Breast epithelium (tissue), 4 donors: ENCODE results near the gene GRIK4. TPM values are rescaled to one million over a fixed set of nuclear protein-coding genes. Genes with fewer than 3 reads are reported as not detected.
"Not testable (repeated sequence)": the region's sequence is repeated elsewhere in the genome, so short reads cannot be mapped to it uniquely, and the experiment has no call there.

Source experiments
- DNase-seq, 2 donors: peaks; one replicate each; pipeline ENCODE4 v3.0.0-alpha.2; 2019; ENCODE audit warnings: low spot score in 2 of 2
- H3K27ac ChIP-seq, 2 donors: fragments of 200-600 bp; sonication (generic) in 1 of 2; one replicate each; pipeline ENCODE4 v1.5.1; 2016 to 2019; ENCODE audit warnings: mild to moderate bottlenecking in 1 of 2
- H3K27me3 ChIP-seq, 2 donors: fragments of 200-600 bp; sonication (generic) in 1 of 2; one replicate each; pipeline versions ENCODE4 v1.5.1 to v1.6.0; 2017 to 2019; ENCODE audit warnings: control low read depth in 1 of 2, mild to moderate bottlenecking in 1 of 2
- H3K36me3 ChIP-seq: fragments of 200-600 bp; one replicate; pipeline ENCODE4 v1.5.1; 2019
- H3K4me1 ChIP-seq, 2 donors: fragments of 200-600 bp; sonication (generic); one replicate each; pipeline ENCODE4 v1.5.1; 2016 to 2019; ENCODE audit warnings: control low read depth in 1 of 2
- H3K4me3 ChIP-seq, 3 donors: fragments of 200-600 bp; sonication (generic); 1 replicate in 2 of 3; 2 replicates in 1 of 3; pipeline ENCODE4 v1.5.1; 2016 to 2019; ENCODE audit warnings: mild to moderate bottlenecking in 3 of 3, moderate library complexity in 2 of 3
- H3K9me3 ChIP-seq, 2 donors: fragments of 200-600 bp; sonication (generic) in 1 of 2; one replicate each; pipeline ENCODE4 v1.5.1; 2016 to 2019; ENCODE audit warnings: control low read depth in 1 of 2
- CTCF ChIP-seq, 3 donors: fragments of 450-650 bp; IDR thresholded peaks; one replicate each; pipeline ENCODE4 v1.5.1; 2016 to 2017; ENCODE audit warnings: antibody characterized with exemption in 3 of 3, mild to moderate bottlenecking in 3 of 3, moderate library complexity in 3 of 3
- POLR2A ChIP-seq: fragments of 450-650 bp; IDR thresholded peaks from one replicate; pipeline ENCODE4 v1.6.1; 2016; ENCODE audit warnings: antibody characterized with exemption, mild to moderate bottlenecking, moderate library complexity
- POLR2AphosphoS5 ChIP-seq, 3 donors: sonication (generic); formaldehyde crosslinking; IDR thresholded peaks; one replicate each; pipeline ENCODE4 v1.6.1; 2017; ENCODE audit warnings: antibody characterized with exemption in 3 of 3
- intact Hi-C: fragments of 100-400 bp; cut with DNase I; formaldehyde crosslinking; loops from one replicate; pipeline ENCODE4 v1.15.1; 2023; ENCODE audit warnings: low total_unique reads
- total RNA-seq, 3 donors: library from RNA; depleted of rRNA; stranded (reverse); fragments of >200 nt; gene quantifications; one replicate each; pipeline ENCODE4 v1.1.0, GENCODE V29; 2016

Gene GRIK4
- total RNA-seq, 3 donors from 2014 or later: 0.29 to 0.66 TPM; not detected in 1

DNA sequence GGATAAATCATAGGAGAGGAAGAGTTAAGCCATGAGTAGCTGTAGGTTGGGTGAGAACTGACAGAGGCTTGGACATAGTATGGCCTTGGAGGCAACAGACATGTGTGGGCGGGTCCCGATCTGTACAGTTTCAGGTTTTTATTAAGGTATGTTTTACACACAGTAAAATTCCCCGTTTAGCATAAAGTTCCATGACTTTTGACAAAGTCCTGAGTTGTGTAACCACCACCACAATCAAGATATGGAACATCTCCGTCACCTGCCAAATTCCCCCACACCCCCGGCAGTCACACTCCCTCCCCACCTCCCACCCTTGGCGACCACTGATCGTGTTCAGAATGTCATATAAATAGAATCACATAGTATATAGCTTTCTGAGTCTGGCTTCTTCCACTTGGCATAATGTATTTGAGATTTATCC is 68.1 kb downstream of the GRIK4 start:
- DNase-seq: no peak
- intact Hi-C loops: no loop called here

GRCh38 chr11:120581313-120581712 is 69.8 kb downstream of the GRIK4 start:
- no peak for TF ChIP-seq CTCF (IDR thresholded peaks at IDR 0.05)
- no peak for TF ChIP-seq POLR2AphosphoS5 (IDR thresholded peaks at IDR 0.05)
- no peak for TF ChIP-seq POLR2A
- Histone ChIP-seq H3K27ac (no peak overlapping the region), H3K4me3 (no peak overlapping the region), H3K27me3 (peaks cover 0 to under 1% of the 10 kb centered on the region in 2 donors), H3K36me3 (no peaks in the 10 kb centered on the region), H3K4me1 (no peaks in the 10 kb centered on the region), H3K9me3 (peaks cover 0 to 6% of the 10 kb centered on the region in 2 donors)
- intact Hi-C loops: no loop called here
- no peak for DNase-seq

More for the DNA sequence above, 68.1 kb downstream of the GRIK4 start:
- no peaks in the 10 kb centered on the region for H3K36me3 ChIP-seq
- H3K27ac ChIP-seq: no peak overlapping the region
- no peaks in the 10 kb centered on the region for H3K4me1 ChIP-seq
- no peak overlapping the region for H3K4me3 ChIP-seq
- H3K27me3 ChIP-seq: no peaks in the 10 kb centered on the region
- H3K9me3 ChIP-seq: peaks cover 0 to 6% of the 10 kb centered on the region in 2 donors
- TF ChIP-seq POLR2A (no peak), CTCF (IDR thresholded peaks at IDR 0.05) (no peak)

GRCh38 chr11:120582535-120582934 is 71.0 kb downstream of the GRIK4 start:
- DNase-seq, H3K27ac ChIP-seq, H3K9me3 ChIP-seq, H3K4me3 ChIP-seq, H3K4me1 ChIP-seq, H3K36me3 ChIP-seq, H3K27me3 ChIP-seq, intact Hi-C loops: not testable (repeated sequence)

DNA sequence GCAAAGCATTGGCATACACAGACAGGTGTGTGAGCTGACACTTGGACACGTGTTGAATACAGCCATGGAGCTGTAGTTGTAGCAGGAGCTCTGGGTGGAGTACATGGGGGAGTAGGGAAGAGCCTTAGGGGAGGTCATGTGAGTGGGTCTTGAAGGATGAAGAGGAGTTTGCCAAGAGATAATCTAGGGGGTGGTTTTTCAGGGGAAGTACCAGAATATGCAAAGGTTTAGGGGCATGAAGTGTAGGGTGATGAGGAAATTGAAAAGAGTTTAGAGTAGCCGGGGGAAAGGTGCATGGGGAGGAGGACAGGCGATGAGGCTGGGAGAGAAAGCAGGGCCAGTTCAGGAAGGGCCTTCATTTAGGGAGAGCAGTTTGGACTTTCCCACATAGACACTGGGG is 74.5 kb downstream of the GRIK4 start:
- TF ChIP-seq CTCF (IDR thresholded peaks at IDR 0.05) (no peak), POLR2AphosphoS5 (IDR thresholded peaks at IDR 0.05) (no peak), POLR2A (no peak)
- H3K4me3 ChIP-seq: no peak overlapping the region
- no peak for DNase-seq
- H3K27me3 ChIP-seq: peaks cover 0 to 5% of the 10 kb centered on the region in 2 donors
- no peaks in the 10 kb centered on the region for H3K36me3 ChIP-seq
- peaks cover 0 to 6% of the 10 kb centered on the region in 2 donors for H3K9me3 ChIP-seq
- no peak overlapping the region for H3K27ac ChIP-seq
- intact Hi-C loops: no loop called here
- H3K4me1 ChIP-seq: no peaks in the 10 kb centered on the region

GRCh38 chr11:120586728-120587127 is 75.2 kb downstream of the GRIK4 start:
- TF ChIP-seq POLR2AphosphoS5 (IDR thresholded peaks at IDR 0.05) (no peak), CTCF (IDR thresholded peaks at IDR 0.05) (no peak), POLR2A (no peak)
- Histone ChIP-seq H3K9me3 (peaks cover 0 to 6% of the 10 kb centered on the region in 2 donors), H3K4me3 (no peak overlapping the region), H3K36me3 (no peaks in the 10 kb centered on the region), H3K27ac (no peak overlapping the region), H3K27me3 (peaks cover 0 to 5% of the 10 kb centered on the region in 2 donors), H3K4me1 (no peaks in the 10 kb centered on the region)
- intact Hi-C loops: no loop called here
- no peak for DNase-seq

DNA sequence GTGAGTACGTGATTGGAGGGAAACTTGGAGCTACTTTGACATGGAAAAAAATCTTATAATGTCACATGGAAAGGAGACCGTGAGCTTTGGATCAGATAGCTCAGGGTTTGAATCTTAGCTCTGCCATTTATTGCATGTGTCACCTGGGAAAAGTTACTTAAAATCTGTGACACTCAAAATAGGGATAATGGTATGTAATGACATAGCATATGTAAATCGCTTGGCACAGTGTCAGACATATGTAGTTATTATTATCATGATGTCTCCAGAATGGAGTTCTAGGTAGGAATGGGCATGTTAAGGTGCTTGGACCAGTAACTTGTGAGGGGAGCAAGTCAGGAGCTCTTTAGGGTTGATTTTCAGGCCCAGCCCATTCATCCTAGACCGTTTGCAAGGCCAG is 75.8 kb downstream of the GRIK4 start:
- Histone ChIP-seq H3K27me3 (peaks cover 0 to 5% of the 10 kb centered on the region in 2 donors), H3K4me3 (no peak overlapping the region), H3K36me3 (no peaks in the 10 kb centered on the region), H3K9me3 (peaks cover 0 to 6% of the 10 kb centered on the region in 2 donors), H3K4me1 (no peaks in the 10 kb centered on the region), H3K27ac (no peak overlapping the region)
- DNase-seq: no peak
- intact Hi-C loops: no loop called here
- TF ChIP-seq CTCF (IDR thresholded peaks at IDR 0.05) (no peak), POLR2A (no peak), POLR2AphosphoS5 (IDR thresholded peaks at IDR 0.05) (no peak)
